ENCODE measurements around the gene ST3GAL3. TPM values are rescaled to one million over a fixed set of nuclear protein-coding genes. Genes with fewer than 3 reads are reported as not detected.

ST3GAL3 gene
- total RNA-seq, 1 experiment from 2014 or later, result 8.3 TPM

DNA sequence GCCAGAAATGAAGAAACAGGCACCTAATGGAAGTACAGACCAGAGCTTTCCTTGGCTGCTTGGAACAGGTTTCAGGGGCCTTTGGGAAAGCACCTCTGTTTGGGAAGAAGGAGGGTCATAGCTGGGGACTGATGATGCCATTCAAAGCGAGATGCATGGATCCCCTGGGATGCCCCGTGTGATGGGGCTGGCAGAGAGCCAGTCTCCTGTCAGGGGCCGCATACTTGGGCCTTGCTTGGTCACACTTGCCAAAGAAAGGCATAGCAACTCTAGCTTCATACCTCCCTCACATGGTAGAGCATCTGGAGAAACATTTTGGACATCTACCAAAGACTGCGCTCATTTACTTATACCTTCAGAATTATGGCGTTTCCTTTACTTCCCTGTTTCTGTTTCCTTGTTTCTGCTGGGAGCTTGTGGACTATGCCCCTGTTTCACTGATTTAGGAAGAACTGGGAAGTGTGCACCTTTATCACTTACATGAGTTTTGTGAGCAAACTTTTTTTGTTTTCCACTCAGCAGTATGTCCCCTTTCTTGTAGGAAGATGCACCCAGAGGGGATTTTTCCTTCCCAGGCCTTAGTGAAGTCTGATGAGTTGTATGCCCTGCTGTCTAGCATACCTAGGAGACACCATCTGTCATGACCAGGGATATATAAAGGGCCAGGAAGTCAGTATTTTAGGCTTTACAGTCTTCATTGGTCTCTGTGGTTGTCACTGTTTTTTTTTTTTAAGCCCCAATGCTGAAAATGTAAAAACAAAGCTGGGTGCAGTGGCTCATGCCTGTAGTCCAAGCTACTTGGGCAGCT is 19.8 kb upstream of the ST3GAL3 start:
- no peaks in the 10 kb centered on the region for H3K23me2 ChIP-seq (ENCODE audit: insufficient read length, low read depth, low read length, poor library complexity, severe bottlenecking)
- H3K27ac ChIP-seq (ENCODE audit: insufficient read length, low read depth, low read length), result no peak overlapping the region
- no peak overlapping the region for H3K4me2 ChIP-seq (ENCODE audit: insufficient read depth, insufficient read length, low read length)
- no peak overlapping the region for H2AFZ ChIP-seq (ENCODE audit: low read length)
- H3T11ph ChIP-seq (ENCODE audit: low read length), result no peak overlapping the region
- no peaks in the 10 kb centered on the region for H3K9me3 ChIP-seq (ENCODE audit: control insufficient read depth, low read depth, low read length)
- Mint-ChIP-seq H3K27me3 (ENCODE audit: low read depth) (no peaks in the 10 kb centered on the region), H3K27ac (no peak overlapping the region), H3K4me1 (no peaks in the 10 kb centered on the region), H3K36me3 (ENCODE audit: insufficient read depth in 1 of 3, low read depth in 3 of 3) (peaks cover 2 to 62% (median 36%) of the 10 kb centered on the region in 3 experiments), H3K9me3 (no peaks in the 10 kb centered on the region; a peak in 1 of 5 replicates), H3K4me3 (no peak overlapping the region)
- H3K27me3 ChIP-seq (ENCODE audit: insufficient read depth, low read length), result no peaks in the 10 kb centered on the region; the same call in 1 of the 2 replicates
- H3K4me1 ChIP-seq (ENCODE audit: insufficient read depth, low read length), result no peaks in the 10 kb centered on the region
- no peak overlapping the region for H4K91ac ChIP-seq (ENCODE audit: insufficient read length, low read depth, low read length)
- no peaks in the 10 kb centered on the region for H3K79me2 ChIP-seq (ENCODE audit: insufficient read depth, low read length)
- no CpG with 5 or more reads among the region's 5 CpGs for WGBS (ENCODE audit: extremely low coverage, insufficient read length, low lambda C conversion rate)
- H2AK5ac ChIP-seq (ENCODE audit: insufficient read length, low read length), result no peak overlapping the region
- no peaks in the 10 kb centered on the region for H3K79me1 ChIP-seq (ENCODE audit: insufficient read depth, low read depth, low read length, poor library complexity, severe bottlenecking)
- H3K23ac ChIP-seq (ENCODE audit: insufficient read length, low read depth, low read length), result no peak overlapping the region
- H2BK20ac ChIP-seq (ENCODE audit: low read depth, low read length, poor library complexity, severe bottlenecking), result no peak overlapping the region
- H4K8ac ChIP-seq (replicated peaks; ENCODE audit: insufficient read length, low read depth, low read length), result no peak overlapping the region
- no peak for DNase-seq
- no peak overlapping the region for H2BK12ac ChIP-seq (ENCODE audit: insufficient read length, low read depth, low read length)
- H3K56ac ChIP-seq (ENCODE audit: insufficient read length, low read depth, low read length), result no peak overlapping the region
- TF ChIP-seq, protein P1, sequence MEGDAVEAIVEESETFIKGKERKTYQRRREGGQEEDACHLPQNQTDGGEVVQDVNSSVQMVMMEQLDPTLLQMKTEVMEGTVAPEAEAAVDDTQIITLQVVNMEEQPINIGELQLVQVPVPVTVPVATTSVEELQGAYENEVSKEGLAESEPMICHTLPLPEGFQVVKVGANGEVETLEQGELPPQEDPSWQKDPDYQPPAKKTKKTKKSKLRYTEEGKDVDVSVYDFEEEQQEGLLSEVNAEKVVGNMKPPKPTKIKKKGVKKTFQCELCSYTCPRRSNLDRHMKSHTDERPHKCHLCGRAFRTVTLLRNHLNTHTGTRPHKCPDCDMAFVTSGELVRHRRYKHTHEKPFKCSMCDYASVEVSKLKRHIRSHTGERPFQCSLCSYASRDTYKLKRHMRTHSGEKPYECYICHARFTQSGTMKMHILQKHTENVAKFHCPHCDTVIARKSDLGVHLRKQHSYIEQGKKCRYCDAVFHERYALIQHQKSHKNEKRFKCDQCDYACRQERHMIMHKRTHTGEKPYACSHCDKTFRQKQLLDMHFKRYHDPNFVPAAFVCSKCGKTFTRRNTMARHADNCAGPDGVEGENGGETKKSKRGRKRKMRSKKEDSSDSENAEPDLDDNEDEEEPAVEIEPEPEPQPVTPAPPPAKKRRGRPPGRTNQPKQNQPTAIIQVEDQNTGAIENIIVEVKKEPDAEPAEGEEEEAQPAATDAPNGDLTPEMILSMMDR (conservative IDR thresholded peaks at IDR 0.05), result no peak
- H2BK15ac ChIP-seq (ENCODE audit: low read depth, low read length), result no peak overlapping the region
- H3K4ac ChIP-seq (ENCODE audit: low read depth, low read length), result no peak overlapping the region
- no peaks in the 10 kb centered on the region for H4K20me1 ChIP-seq (ENCODE audit: control insufficient read depth, insufficient read depth, insufficient read length)
- H2BK5ac ChIP-seq (ENCODE audit: insufficient read length, low read length), result no peak overlapping the region
- no peak overlapping the region for H3K14ac ChIP-seq (ENCODE audit: insufficient read depth, low read length)
- no peak overlapping the region for H3K18ac ChIP-seq (ENCODE audit: insufficient read length, low read depth, low read length)
- no peak overlapping the region for H4K5ac ChIP-seq (ENCODE audit: insufficient read length, low read depth, low read length)
- no peak overlapping the region for H2BK120ac ChIP-seq (ENCODE audit: low read depth, low read length, poor library complexity, severe bottlenecking)
- no peak overlapping the region for H3K9ac ChIP-seq (ENCODE audit: extremely low read depth, insufficient read length, low read length)
